ENCODE data around the gene EBLN1. TPM values are rescaled to one million over a fixed set of nuclear protein-coding genes. Genes with fewer than 3 reads are reported as not detected.

The EBLN1 gene
- total and polyA plus RNA-seq, 4 donors, result not detected

- no peak for TF ChIP-seq REST (IDR thresholded peaks at IDR 0.05)
- no peak for TF ChIP-seq FOXA1 (IDR thresholded peaks at IDR 0.05)
- TF ChIP-seq NR2F2 (IDR thresholded peaks at IDR 0.05), result no peak
- TF ChIP-seq HNF4G (IDR thresholded peaks at IDR 0.05), result no peak
These were observed 58.6 kb downstream of the EBLN1 start (continued) for GRCh38 chr10:22159180-22159579.

Other genes with a start within 250 kb of the EBLN1 start
- 10 to 100 TPM; 27.7 to 37.3 TPM for gene DNAJC1, start 214.3 kb downstream of the EBLN1 start, total RNA-seq
- gene DNAJC1, start 214.3 kb downstream of the EBLN1 start, polyA plus RNA-seq, result 10 to 100 TPM; 21.2 to 48.1 TPM
- gene COMMD3, start 98.4 kb upstream of the EBLN1 start, total RNA-seq, result 10 to 100 TPM; 18.3 to 30.8 TPM
- 10 to 100 TPM; 20.9 to 62.0 TPM for gene COMMD3, start 98.4 kb upstream of the EBLN1 start, polyA plus RNA-seq
- gene BMI1, start 103.1 kb upstream of the EBLN1 start, total RNA-seq, result 10 to 100 TPM; 24.6 to 28.7 TPM
- 10 to 100 TPM; 13.2 to 14.5 TPM for gene BMI1, start 103.1 kb upstream of the EBLN1 start, polyA plus RNA-seq
- gene SPAG6, start 127.5 kb upstream of the EBLN1 start, total RNA-seq, result under 1 TPM in 1 of 2 donors, not detected in 1; 0.23 TPM
- gene SPAG6, start 127.5 kb upstream of the EBLN1 start, polyA plus RNA-seq, result not detected